ENCODE results near the gene CDC42EP3.
A peak's percentile ranks its signal among the peaks of the same experiment; 100 is the strongest.

Gene CDC42EP3, protein sequence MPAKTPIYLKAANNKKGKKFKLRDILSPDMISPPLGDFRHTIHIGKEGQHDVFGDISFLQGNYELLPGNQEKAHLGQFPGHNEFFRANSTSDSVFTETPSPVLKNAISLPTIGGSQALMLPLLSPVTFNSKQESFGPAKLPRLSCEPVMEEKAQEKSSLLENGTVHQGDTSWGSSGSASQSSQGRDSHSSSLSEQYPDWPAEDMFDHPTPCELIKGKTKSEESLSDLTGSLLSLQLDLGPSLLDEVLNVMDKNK

GRCh38 chr2:37671009-37671815 is at the start of gene CDC42EP3:
Gene CDC42EP3, minus strand, starts transcription at chr2:37671642. Its CDS starts 25,055 bp downstream, at chr2:37646587.
- peak in 1 of 2 experiments; percentile 25 for DNase-seq

DNA sequence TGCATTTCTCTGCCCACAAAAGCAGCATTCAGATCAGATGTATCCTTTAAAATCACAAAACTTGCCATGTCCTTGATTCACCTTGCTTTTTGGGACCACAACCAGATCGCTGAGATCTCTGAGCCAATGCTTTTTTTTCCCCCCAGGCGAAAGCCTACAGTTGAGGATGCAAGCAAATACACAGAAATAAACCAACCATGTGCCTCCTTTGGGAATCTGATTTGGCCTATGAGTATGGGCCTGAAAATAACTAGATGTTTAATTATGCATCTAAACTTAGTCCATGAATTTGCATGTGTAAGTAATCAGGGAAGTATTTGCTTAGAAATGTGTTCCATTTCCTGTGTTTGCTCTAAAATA is 49.7 kb upstream of the CDC42EP3 start:
- DNase-seq = no peak

- no peak for DNase-seq
These were observed 49.2 kb upstream of the CDC42EP3 start for GRCh38 chr2:37720533-37721200.

- DNase-seq = no peak
These were observed 47.2 kb upstream of the CDC42EP3 start for GRCh38 chr2:37718515-37719161.

DNA sequence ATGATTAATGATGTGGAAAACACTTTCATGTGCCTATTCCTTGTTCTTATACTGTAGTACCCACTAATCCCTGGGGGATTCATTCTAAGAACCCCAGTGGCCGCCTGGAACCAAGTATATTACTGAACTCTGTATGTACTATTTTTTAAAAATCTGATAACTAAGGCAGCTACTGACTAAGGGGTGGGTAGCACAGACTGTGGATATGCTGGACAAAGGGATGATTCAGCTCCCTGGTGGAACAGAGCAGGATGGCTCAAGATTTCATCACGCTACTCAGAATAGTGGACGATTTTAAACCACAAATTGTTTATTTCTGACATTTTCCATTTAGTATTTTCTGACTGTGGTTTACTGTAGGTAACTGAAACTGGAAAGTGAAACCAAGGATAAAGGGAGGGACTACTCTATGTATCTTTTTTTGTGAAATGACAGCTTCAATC is 41.8 kb upstream of the CDC42EP3 start:
- DNase-seq = no peak

- no peak for DNase-seq
These were observed 40.4 kb upstream of the CDC42EP3 start for GRCh38 chr2:37711831-37712230.

DNA sequence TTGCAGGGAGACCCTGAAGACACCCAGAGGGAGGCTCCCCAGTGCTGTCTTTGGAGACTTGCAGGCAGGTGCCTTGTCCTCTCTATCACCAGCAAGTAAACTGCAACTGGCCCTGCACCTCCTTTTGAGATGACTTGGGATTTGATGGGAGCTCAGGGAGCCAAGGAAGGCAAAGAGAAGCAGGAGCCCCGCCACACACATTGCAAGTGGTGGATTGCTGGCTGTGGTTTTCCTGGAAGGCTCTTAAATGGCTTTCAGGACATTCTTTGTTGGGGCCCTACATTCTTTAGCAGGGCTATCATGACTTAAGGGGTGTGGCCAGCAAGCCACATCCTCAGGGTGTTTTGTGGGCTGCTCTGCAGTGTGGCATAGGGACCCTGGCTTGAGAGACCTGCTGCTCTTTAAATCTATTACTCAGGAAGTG is 39.9 kb upstream of the CDC42EP3 start:
- peak; percentile 85 to 91 for DNase-seq

DNA sequence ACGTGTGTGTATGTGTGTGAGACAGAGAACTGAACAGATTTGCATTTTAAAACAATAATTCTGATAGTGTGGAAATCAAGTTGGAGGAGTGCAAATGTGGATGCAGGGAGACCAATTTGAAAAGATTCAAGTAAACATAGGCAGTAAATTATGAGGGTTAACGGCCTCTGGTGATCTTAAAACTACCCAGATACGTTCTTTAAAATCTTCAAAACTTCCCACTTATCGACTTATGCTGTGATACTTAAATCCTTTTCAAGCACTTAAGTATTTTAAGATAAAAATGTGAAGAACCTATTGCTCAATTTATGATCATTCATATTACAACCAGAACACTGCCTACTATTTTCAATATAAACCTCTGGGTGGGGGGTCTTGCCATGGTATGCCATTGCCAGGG is 37.7 kb upstream of the CDC42EP3 start:
- DNase-seq = no peak

DNA sequence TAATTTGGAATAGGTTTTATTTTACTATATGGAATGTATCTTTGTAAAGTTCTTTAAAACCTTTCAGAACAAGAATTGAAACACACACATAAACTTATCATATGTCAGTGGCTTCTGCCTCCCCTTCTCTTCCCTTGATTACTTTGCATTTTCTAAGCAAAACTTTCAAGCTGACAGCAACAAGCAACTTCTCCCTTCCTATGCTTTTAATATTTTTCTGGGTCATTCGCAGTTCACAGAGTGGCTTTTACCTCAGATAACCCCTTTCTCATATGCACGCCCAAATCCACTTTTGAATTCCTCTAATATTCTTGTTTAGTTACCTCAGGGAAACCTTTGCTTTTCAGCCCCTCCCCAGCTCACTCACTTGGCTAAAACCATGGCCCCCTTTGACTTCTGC is 36.7 kb upstream of the CDC42EP3 start:
- no peak for DNase-seq

GRCh38 chr2:37707393-37707792 is 36.0 kb upstream of the CDC42EP3 start:
- no peak for DNase-seq

DNA sequence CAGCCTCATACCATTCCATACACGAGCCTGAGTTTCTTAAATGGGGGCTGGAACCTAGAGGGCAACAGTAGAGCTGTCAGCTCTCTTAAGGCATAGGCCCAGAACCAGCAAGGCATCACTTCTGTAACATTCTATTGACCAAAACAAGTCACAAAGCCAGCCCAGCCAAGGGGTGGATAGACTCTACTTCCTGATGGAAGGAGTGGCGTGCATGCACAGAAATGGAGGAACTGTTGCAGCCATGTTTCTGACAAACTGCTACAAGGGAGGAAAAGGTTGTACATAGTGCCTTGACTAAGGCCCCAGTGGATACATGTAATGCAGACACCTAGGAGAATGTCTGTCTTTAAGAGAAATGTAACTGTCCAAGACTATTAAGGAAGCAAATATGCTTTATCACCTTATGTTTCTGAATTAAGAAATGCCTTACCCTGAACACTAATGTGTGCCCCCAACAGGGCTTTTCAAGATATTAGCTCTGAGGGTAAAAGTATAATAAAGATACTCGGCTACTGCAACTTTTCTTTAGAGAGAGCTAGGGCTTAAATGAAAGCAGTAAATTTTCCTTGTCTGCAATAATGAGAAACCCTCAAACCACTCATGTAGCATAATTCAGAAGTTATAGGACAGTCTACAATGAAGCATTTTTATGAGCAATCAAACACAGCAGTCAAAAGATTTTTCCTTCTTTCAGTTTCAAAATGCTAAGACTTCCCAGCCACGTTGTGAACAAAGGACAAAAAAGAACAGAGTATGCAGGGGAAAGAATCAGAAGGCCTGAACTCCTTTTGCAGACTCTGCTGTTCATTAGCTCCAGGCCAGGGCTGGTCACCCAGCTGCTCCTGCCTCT is 35.1 kb upstream of the CDC42EP3 start:
- DNase-seq = no peak

GRCh38 chr2:37705191-37705590 is 33.7 kb upstream of the CDC42EP3 start:
- no peak for DNase-seq

GRCh38 chr2:37698931-37699481 is 27.6 kb upstream of the CDC42EP3 start:
- no peak for DNase-seq

GRCh38 chr2:37695336-37695735 is 23.9 kb upstream of the CDC42EP3 start:
- DNase-seq = no peak

DNA sequence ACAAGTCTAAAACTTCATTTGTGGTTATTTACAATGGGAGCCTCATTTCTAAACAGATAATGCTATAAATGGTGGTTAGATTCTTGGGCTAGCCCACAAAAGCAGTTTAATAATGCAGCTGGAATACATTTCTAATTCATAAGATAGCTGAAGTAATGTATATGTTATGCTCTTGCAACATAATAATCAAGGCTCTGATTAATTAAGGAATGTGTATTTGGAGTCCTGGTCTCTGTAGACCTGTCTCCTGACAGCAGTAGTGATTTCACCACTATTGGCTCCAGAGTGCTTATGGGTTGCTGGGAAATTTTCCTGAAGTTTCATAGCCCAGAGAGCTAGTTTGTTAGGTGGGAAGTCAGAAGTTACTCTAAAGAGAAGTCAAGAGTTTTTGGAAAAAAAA is 21.3 kb upstream of the CDC42EP3 start:
- no peak for DNase-seq

DNA sequence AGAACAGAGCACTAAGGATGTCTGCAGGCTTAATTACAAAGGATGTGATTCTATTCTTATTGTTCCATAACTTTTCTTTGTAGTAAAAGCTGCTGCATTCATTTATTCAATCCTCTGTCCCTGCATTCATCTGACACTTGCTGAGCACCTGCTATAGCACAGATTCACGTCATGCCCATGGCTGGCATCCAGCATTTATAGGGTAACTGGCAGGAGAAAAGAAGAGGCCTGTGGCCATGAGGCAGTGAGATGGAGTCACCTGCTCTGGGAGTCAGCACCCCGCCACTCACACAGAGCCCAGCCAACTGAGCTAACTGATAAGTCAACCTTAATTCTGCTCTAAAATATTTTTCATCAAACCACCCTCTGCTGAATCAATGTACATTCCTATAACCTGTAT is 18.3 kb upstream of the CDC42EP3 start:
- DNase-seq = no peak

- no peak for DNase-seq
These were observed 17.5 kb upstream of the CDC42EP3 start for GRCh38 chr2:37688771-37689468.

DNA sequence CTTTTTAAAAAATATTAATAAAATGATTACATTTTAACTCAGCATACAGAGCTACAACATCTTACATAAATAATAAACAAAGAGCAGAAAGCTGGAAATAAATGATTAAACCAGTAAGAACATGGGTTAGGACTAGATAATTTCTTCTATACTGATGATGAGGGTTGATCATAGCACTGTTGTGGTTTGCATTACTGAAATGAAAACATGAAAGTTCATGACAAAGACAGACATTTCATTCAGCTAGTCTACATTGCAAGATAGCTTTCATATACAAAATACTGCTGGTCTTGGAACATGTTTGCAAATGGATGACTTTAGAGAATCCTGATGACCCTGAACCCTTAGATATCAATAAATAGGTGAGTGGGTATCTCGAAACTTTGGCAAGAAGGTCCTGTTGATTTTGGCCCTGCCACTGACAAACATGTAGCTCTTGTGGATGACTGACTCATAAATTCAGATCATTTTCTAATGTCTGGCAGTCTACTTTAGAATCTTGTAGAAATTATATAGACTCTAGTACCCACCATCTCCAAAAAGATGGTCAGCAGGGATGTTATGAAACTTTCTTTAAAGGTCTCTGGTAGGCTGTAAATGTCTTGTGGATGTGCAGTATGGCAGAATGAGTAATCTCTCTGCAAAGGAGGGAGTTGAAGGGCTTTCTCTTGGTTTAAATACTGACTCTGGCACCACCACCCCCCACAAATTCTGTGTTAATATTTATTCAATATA is 15.5 kb upstream of the CDC42EP3 start:
- DNase-seq = no peak

DNA sequence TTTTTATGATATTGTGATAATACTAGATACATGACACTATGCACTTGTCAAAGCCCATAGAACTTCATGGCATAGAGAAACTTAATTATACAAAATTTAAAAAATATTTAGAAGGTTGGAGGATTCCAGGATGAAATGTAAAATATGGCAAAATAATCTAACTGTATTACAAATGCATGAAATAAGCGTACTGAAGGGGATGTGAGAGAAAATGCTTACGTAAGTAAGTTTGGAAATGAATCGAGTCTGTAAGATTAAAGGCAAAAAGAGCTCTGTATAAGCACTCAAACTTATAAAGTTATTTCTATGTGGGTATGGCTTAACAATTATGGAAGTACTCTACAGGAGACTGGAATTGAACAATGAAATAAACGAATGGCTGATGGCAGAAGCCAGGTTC is 13.4 kb upstream of the CDC42EP3 start:
- no peak for DNase-seq

- peak; percentile 43 to 44 for DNase-seq
These were observed 12.7 kb upstream of the CDC42EP3 start for GRCh38 chr2:37683921-37684780.
